ENCODE measurements around the gene NGEF.

The NGEF gene

GRCh38 chr2:232843834-232844233 lies 169.2 kb downstream of the NGEF start:
- Histone ChIP-seq H3K36me3 (ENCODE audit: insufficient read depth, low read length) (peaks cover 86% of the 10 kb centered on the region), H3K4me1 (ENCODE audit: insufficient read depth, low read length) (no peaks in the 10 kb centered on the region), H2AFZ (ENCODE audit: low read depth, low read length) (no peak overlapping the region), H3K27me3 (ENCODE audit: insufficient read depth, low read length) (no peaks in the 10 kb centered on the region), H3K4me3 (ENCODE audit: low read length) (no peak overlapping the region), H3K9me3 (ENCODE audit: low read length) (no peaks in the 10 kb centered on the region)

GRCh38 chr2:232842689-232843088 lies 170.4 kb downstream of the NGEF start:
- no peak overlapping the region for H2AFZ ChIP-seq (ENCODE audit: low read depth, low read length)
- no peak overlapping the region for H3K4me3 ChIP-seq (ENCODE audit: low read length)
- H3K36me3 ChIP-seq (ENCODE audit: insufficient read depth, low read length): peaks cover 77% of the 10 kb centered on the region
- no peaks in the 10 kb centered on the region for H3K4me1 ChIP-seq (ENCODE audit: insufficient read depth, low read length)
- H3K27me3 ChIP-seq (ENCODE audit: insufficient read depth, low read length): no peaks in the 10 kb centered on the region
- no peaks in the 10 kb centered on the region for H3K9me3 ChIP-seq (ENCODE audit: low read length)

- peaks cover 66% of the 10 kb centered on the region for H3K36me3 ChIP-seq (ENCODE audit: insufficient read depth, low read length)
- no peaks in the 10 kb centered on the region for H3K4me1 ChIP-seq (ENCODE audit: insufficient read depth, low read length)
- no peak overlapping the region for H2AFZ ChIP-seq (ENCODE audit: low read depth, low read length)
- H3K9me3 ChIP-seq (ENCODE audit: low read length): no peaks in the 10 kb centered on the region
- no peaks in the 10 kb centered on the region for H3K27me3 ChIP-seq (ENCODE audit: insufficient read depth, low read length)
- H3K4me3 ChIP-seq (ENCODE audit: low read length): no peak overlapping the region
These were observed 173.5 kb downstream of the NGEF start for GRCh38 chr2:232839411-232840079.

- H3K4me3 ChIP-seq (ENCODE audit: low read length): no peak overlapping the region
- peaks cover 67% of the 10 kb centered on the region for H3K36me3 ChIP-seq (ENCODE audit: insufficient read depth, low read length)
- H3K9me3 ChIP-seq (ENCODE audit: low read length): no peaks in the 10 kb centered on the region
- H3K4me1 ChIP-seq (ENCODE audit: insufficient read depth, low read length): no peaks in the 10 kb centered on the region
- no peaks in the 10 kb centered on the region for H3K27me3 ChIP-seq (ENCODE audit: insufficient read depth, low read length)
- no peak overlapping the region for H2AFZ ChIP-seq (ENCODE audit: low read depth, low read length)
These were observed 174.6 kb downstream of the NGEF start for GRCh38 chr2:232838406-232838874.

- Histone ChIP-seq H3K4me1 (ENCODE audit: insufficient read depth, low read length) (no peaks in the 10 kb centered on the region), H3K4me3 (ENCODE audit: low read length) (no peak overlapping the region), H3K27me3 (ENCODE audit: insufficient read depth, low read length) (no peaks in the 10 kb centered on the region), H3K36me3 (ENCODE audit: insufficient read depth, low read length) (peaks cover 70% of the 10 kb centered on the region), H2AFZ (ENCODE audit: low read depth, low read length) (no peak overlapping the region), H3K9me3 (ENCODE audit: low read length) (no peaks in the 10 kb centered on the region)
These were observed 176.1 kb downstream of the NGEF start for GRCh38 chr2:232836934-232837333.

- H3K9me3 ChIP-seq (ENCODE audit: low read length): no peaks in the 10 kb centered on the region
- H3K27me3 ChIP-seq (ENCODE audit: insufficient read depth, low read length): no peaks in the 10 kb centered on the region
- H3K4me3 ChIP-seq (ENCODE audit: low read length): no peak overlapping the region
- H3K4me1 ChIP-seq (ENCODE audit: insufficient read depth, low read length): no peaks in the 10 kb centered on the region
- peaks cover 70% of the 10 kb centered on the region for H3K36me3 ChIP-seq (ENCODE audit: insufficient read depth, low read length)
- no peak overlapping the region for H2AFZ ChIP-seq (ENCODE audit: low read depth, low read length)
These were observed 177.3 kb downstream of the NGEF start for GRCh38 chr2:232835687-232836208.

- Histone ChIP-seq H3K4me3 (ENCODE audit: low read length) (no peak overlapping the region), H3K36me3 (ENCODE audit: insufficient read depth, low read length) (peaks cover 63% of the 10 kb centered on the region), H3K4me1 (ENCODE audit: insufficient read depth, low read length) (no peaks in the 10 kb centered on the region), H3K9me3 (ENCODE audit: low read length) (no peaks in the 10 kb centered on the region), H2AFZ (ENCODE audit: low read depth, low read length) (no peak overlapping the region), H3K27me3 (ENCODE audit: insufficient read depth, low read length) (no peaks in the 10 kb centered on the region)
These were observed 179.2 kb downstream of the NGEF start for GRCh38 chr2:232833830-232834229.

GRCh38 chr2:232831496-232831895 lies 181.6 kb downstream of the NGEF start:
- H3K4me3 ChIP-seq (ENCODE audit: low read length): no peak overlapping the region
- H3K27me3 ChIP-seq (ENCODE audit: insufficient read depth, low read length): no peaks in the 10 kb centered on the region
- H3K9me3 ChIP-seq (ENCODE audit: low read length): no peaks in the 10 kb centered on the region
- peaks cover 58% of the 10 kb centered on the region for H3K36me3 ChIP-seq (ENCODE audit: insufficient read depth, low read length)
- H3K4me1 ChIP-seq (ENCODE audit: insufficient read depth, low read length): no peaks in the 10 kb centered on the region
- no peak overlapping the region for H2AFZ ChIP-seq (ENCODE audit: low read depth, low read length)

- H3K36me3 ChIP-seq (ENCODE audit: insufficient read depth, low read length): peaks cover 57% of the 10 kb centered on the region
- no peak overlapping the region for H2AFZ ChIP-seq (ENCODE audit: low read depth, low read length)
- no peaks in the 10 kb centered on the region for H3K9me3 ChIP-seq (ENCODE audit: low read length)
These were observed 183.1 kb downstream of the NGEF start for GRCh38 chr2:232829988-232830387.

More at GRCh38 chr2:232829988-232830387, 183.1 kb downstream of the NGEF start:
- no peaks in the 10 kb centered on the region for H3K4me1 ChIP-seq (ENCODE audit: insufficient read depth, low read length)
- H3K4me3 ChIP-seq (ENCODE audit: low read length): no peak overlapping the region
- H3K27me3 ChIP-seq (ENCODE audit: insufficient read depth, low read length): no peaks in the 10 kb centered on the region
